Skeletal muscle satellite cell (primary cell): ENCODE measurements around the gene SCLT1.
"Not testable (repeated sequence)": the region's sequence is repeated elsewhere in the genome, so short reads cannot be mapped to it uniquely, and the experiment has no call there.

ENCODE experiments used
- H3K27me3 ChIP-seq: 2 replicates; pipeline ENCODE4 v1.7.0; 2013; ENCODE audit warnings: low read length; ENCODE audit not compliant: control insufficient read depth, insufficient read depth
- H3K36me3 ChIP-seq: 2 replicates; pipeline ENCODE4 v1.7.0; 2013; ENCODE audit warnings: mild to moderate bottlenecking, control low read depth, low read length; ENCODE audit not compliant: insufficient read depth
- H3K4me1 ChIP-seq: 2 replicates; pipeline ENCODE4 v1.7.0; 2013; ENCODE audit warnings: low read length; ENCODE audit not compliant: control insufficient read depth, insufficient read depth
- H3K4me2 ChIP-seq: 2 replicates; pipeline ENCODE4 v1.7.0; 2013; ENCODE audit warnings: mild to moderate bottlenecking, low read length
- H3K4me3 ChIP-seq: 2 replicates; pipeline ENCODE4 v1.7.0; 2013; ENCODE audit warnings: low read length
- H3K9ac ChIP-seq: 2 replicates; pipeline ENCODE4 v1.7.0; 2013; ENCODE audit warnings: mild to moderate bottlenecking, low read depth, low read length, moderate library complexity
- H3K9me3 ChIP-seq: replicated peaks from 2 replicates; pipeline ENCODE4 v1.7.0; 2013; ENCODE audit warnings: mild to moderate bottlenecking, control low read depth, low read length

The SCLT1 gene

DNA sequence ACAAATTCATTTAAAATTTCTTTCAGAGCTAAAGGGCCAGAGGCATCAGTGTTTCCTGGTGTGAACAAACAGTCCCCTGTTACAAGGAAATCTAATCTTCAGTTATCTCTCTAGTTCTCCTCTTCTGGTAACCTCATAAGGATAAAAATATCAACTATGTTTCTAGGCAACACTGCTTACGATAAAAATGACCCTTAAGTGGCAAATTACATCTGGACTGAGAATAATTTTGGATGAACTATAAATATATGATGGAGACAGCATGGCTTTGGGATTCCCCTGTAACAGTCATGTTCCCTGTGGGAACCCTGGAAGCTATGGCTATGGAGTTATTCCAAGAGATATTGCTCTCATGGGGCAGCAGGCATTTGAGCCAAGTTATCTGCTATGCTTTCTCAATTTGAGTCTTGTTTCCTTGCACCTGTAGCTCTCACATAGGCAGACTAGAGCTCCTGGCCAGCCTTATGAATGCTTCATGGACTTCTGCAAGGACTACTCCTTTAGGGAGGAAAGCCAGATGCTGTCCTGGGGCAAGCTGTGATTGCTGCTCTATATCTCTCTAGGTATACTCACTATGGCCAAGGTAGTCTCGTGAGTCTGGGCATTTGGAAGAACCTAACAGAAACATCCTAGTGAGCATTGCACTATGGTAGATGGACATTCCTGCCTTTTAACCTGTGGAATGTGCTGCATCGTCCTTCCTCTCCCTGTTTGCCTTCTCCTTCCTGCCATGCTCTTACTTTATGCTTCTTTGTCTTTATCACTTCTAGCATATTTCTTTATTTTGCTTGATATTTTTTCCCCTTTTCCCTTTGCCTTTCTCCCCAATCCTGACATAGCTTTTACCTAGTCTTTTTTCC, 16.9 kb upstream of the SCLT1 start:
- no peak overlapping the region for H3K4me2 ChIP-seq
- no peaks in the 10 kb centered on the region for H3K9me3 ChIP-seq
- no peak overlapping the region for H3K4me3 ChIP-seq
- no peaks in the 10 kb centered on the region for H3K4me1 ChIP-seq
- peaks cover 5% of the 10 kb centered on the region for H3K36me3 ChIP-seq
- H3K9ac ChIP-seq: no peak overlapping the region
- no peaks in the 10 kb centered on the region for H3K27me3 ChIP-seq

GRCh38 chr4:129098531-129099001, 5.2 kb upstream of the SCLT1 start:
- H3K9ac ChIP-seq: no peak overlapping the region
- no peak overlapping the region for H3K4me2 ChIP-seq
- H3K4me1 ChIP-seq: no peaks in the 10 kb centered on the region
- H3K9me3 ChIP-seq: no peaks in the 10 kb centered on the region
- no peaks in the 10 kb centered on the region for H3K27me3 ChIP-seq
- H3K36me3 ChIP-seq: no peaks in the 10 kb centered on the region
- no peak overlapping the region for H3K4me3 ChIP-seq

GRCh38 chr4:129095811-129096454, 2.6 kb upstream of the SCLT1 start, which contains the start of gene C4orf33:
C4orf33 (plus strand) TSS chr4:129096152; CDS start chr4:129102611, 6,459 bp downstream.
- H3K4me1 ChIP-seq: peaks cover 11% of the 10 kb centered on the region
- peak within 1 kb of the TSS; percentile 80 for H3K4me3 ChIP-seq
- H3K27me3 ChIP-seq: no peaks in the 10 kb centered on the region
- H3K36me3 ChIP-seq: no peaks in the 10 kb centered on the region
- H3K9ac ChIP-seq: peak within 1 kb of the TSS; percentile 89
- no peaks in the 10 kb centered on the region for H3K9me3 ChIP-seq
- peak within 1 kb of the TSS; percentile 72 for H3K4me2 ChIP-seq

DNA sequence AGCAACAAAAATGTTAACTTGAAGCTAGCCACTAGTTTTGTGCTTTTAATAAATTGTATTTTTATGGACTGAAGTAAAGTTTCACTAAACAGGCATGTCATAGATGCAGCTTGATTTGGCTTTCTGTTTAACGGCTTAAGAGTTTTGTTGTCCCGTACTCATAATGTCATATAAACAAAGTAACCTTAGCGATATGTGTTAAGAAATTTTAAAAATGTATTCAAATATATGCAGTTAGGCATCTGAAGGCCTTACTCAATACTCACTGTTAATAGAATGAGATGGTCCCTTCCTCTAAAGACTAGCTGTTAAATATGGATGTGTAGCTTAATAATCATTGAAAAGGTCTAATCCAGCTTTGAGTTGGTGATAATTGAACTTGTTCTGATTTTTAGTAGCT, 1.0 kb upstream of the SCLT1 start:
- Histone ChIP-seq H3K4me1 (peaks cover 13% of the 10 kb centered on the region), H3K9me3 (no peaks in the 10 kb centered on the region), H3K27me3 (no peaks in the 10 kb centered on the region), H3K9ac (peak overlapping the region; percentile 90), H3K4me3 (peak overlapping the region; percentile 88), H3K36me3 (no peaks in the 10 kb centered on the region), H3K4me2 (peak overlapping the region; percentile 82)

DNA sequence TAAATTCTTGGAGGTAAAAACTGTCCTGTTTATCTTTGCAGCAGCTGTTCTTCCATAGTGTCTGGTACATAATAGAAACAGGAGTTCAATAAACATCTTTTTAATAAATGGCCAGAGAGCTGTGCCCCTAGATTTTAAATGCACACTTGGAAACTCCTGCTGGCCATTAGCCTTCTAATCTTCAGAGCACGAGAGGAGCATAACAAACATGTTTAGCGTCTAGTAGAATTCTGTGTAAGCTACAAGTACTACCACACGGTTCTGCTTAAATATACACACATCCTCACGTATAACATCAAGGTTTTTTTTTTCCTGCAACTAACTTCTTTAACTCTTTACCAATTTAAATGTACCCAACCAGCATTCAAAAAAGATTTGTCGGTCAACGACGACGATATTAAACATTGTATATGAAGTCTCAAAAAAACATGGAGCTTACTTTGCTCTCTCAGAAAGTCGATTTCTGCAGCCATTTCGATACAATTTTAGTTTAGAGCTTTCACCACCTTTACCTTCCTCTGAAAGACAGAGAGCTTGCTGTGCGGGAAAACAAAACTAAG, 628 bp downstream of the SCLT1 start:
- Histone ChIP-seq H3K4me1 (peaks cover 13% of the 10 kb centered on the region), H3K27me3 (no peaks in the 10 kb centered on the region), H3K4me3 (peak overlapping the region; percentile 88), H3K9ac (peak overlapping the region; percentile 90), H3K4me2 (peak overlapping the region; percentile 82), H3K36me3 (no peaks in the 10 kb centered on the region), H3K9me3 (no peaks in the 10 kb centered on the region)

DNA sequence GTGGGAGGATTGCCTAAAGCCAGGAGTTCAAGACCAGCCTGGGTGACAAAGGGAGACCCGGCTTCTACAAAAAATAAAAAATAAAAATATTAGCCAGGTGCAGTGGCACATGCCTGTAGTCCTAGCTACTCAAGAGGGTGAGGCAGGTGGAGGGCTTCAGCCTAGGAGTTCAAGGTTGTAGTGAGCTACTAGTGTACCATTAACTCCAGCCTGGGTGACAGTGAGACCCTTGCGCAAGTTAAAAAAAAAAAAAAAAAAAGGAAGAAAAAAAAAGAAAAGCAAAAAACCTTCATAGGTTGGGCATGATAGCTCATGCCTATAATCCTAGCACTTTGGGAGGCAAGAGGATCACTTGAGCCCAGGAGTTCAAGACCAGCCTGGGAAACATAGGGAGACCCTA, 5.8 kb downstream of the SCLT1 start:
- Histone ChIP-seq H3K27me3 (no peaks in the 10 kb centered on the region), H3K4me3 (no peak overlapping the region), H3K9ac (no peak overlapping the region), H3K4me1 (peaks cover 13% of the 10 kb centered on the region), H3K36me3 (peaks cover 2% of the 10 kb centered on the region), H3K9me3 (peaks cover 5% of the 10 kb centered on the region), H3K4me2 (no peak overlapping the region)

- Histone ChIP-seq H3K36me3 (peaks cover 5% of the 10 kb centered on the region), H3K4me1 (no peaks in the 10 kb centered on the region), H3K4me3 (no peak overlapping the region), H3K9me3 (peaks cover 5% of the 10 kb centered on the region), H3K27me3 (no peaks in the 10 kb centered on the region), H3K4me2 (no peak overlapping the region), H3K9ac (no peak overlapping the region)
Measured at GRCh38 chr4:129085472-129085871, 7.9 kb downstream of the SCLT1 start.

- peaks cover 5% of the 10 kb centered on the region for H3K36me3 ChIP-seq
Measured at GRCh38 chr4:129082302-129082701, 11.0 kb downstream of the SCLT1 start.

GRCh38 chr4:129080129-129080528, 13.2 kb downstream of the SCLT1 start:
- no peak overlapping the region for H3K4me3 ChIP-seq
- H3K9me3 ChIP-seq: no peaks in the 10 kb centered on the region
- peaks cover 3% of the 10 kb centered on the region for H3K36me3 ChIP-seq
- no peak overlapping the region for H3K4me2 ChIP-seq
- H3K4me1 ChIP-seq: no peaks in the 10 kb centered on the region
- no peaks in the 10 kb centered on the region for H3K27me3 ChIP-seq
- H3K9ac ChIP-seq: no peak overlapping the region

More at GRCh38 chr4:129082302-129082701, 11.0 kb downstream of the SCLT1 start:
- Histone ChIP-seq H3K9me3 (peaks cover 5% of the 10 kb centered on the region), H3K4me3 (no peak overlapping the region), H3K27me3 (no peaks in the 10 kb centered on the region), H3K4me2 (no peak overlapping the region), H3K9ac (no peak overlapping the region), H3K4me1 (no peaks in the 10 kb centered on the region)

DNA sequence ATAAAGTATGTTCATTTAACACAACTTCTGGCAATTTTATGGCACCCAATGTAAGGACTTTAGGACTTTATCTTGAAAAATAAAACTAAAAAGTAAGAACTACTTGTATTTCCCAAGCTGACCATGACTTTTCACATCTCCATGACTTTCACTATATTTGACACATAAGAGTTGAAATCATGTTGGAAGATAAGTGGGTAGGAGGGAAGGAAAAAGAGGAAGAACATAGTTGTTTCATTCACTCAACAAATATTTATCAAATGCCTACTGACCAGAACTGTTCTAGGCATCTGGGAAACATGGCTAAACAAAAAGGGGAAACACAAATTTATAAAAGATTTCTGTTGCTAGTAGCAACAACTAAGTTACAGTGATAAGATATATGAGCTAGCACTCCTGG, 16.0 kb downstream of the SCLT1 start:
- no peaks in the 10 kb centered on the region for H3K4me1 ChIP-seq
- no peaks in the 10 kb centered on the region for H3K27me3 ChIP-seq
- H3K4me3 ChIP-seq: no peak overlapping the region
- no peaks in the 10 kb centered on the region for H3K9me3 ChIP-seq
- H3K9ac ChIP-seq: no peak overlapping the region
- H3K36me3 ChIP-seq: peaks cover 3% of the 10 kb centered on the region
- H3K4me2 ChIP-seq: no peak overlapping the region

GRCh38 chr4:129069537-129069936, 23.8 kb downstream of the SCLT1 start:
- H3K4me2 ChIP-seq, H3K36me3 ChIP-seq, H3K9ac ChIP-seq, H3K4me3 ChIP-seq, H3K4me1 ChIP-seq, H3K27me3 ChIP-seq, H3K9me3 ChIP-seq: not testable (repeated sequence)
